KOPT-K1 (cell line): Measurements from ENCODE around the gene TLL1.
A peak's percentile ranks its signal among the peaks of the same experiment; 100 is the strongest.

Experiments
- H3K27ac ChIP-seq: fragments of 200-600 bp; sonication (generic); 2 replicates; pipeline ENCODE4 v1.5.1; 2016; ENCODE audit warnings: antibody characterized with exemption, mild to moderate bottlenecking, low read depth, low read length; ENCODE audit not compliant: poor library complexity, severe bottlenecking
- H3K36me3 ChIP-seq: fragments of 200-600 bp; sonication (generic); 2 replicates; pipeline ENCODE4 v1.5.1; 2017; ENCODE audit warnings: antibody characterized with exemption, mild to moderate bottlenecking, low read length, moderate library complexity; ENCODE audit not compliant: insufficient read depth
- H3K9me3 ChIP-seq: fragments of 200-600 bp; sonication (generic); 2 replicates; pipeline ENCODE4 v1.5.1; 2017; ENCODE audit warnings: antibody characterized with exemption, low read length, mild to moderate bottlenecking; ENCODE audit not compliant: insufficient read depth, poor library complexity, severe bottlenecking

Gene TLL1

DNA sequence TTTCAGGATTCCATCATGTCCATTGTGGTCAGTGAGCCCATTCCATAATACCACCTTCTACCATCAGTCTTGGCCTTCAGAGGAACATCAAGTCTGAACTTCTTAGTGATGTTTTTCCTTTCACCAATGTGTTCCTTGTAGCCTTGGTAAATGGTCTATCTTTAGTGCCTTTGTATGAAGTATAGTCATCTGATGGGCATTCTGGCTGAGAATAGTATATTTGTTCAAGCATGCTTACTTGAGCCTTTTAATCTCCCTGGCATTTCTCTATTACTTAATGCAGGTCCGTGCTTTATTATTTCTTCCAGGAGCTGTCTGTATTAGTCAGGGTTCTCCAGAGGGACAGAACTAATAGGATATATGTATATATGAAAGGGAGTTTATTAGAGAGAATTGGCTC lies 99.7 kb downstream of the TLL1 start:
- H3K27ac ChIP-seq, result no peak overlapping the region
- H3K36me3 ChIP-seq, result no peaks in the 10 kb centered on the region
- H3K9me3 ChIP-seq, result no peaks in the 10 kb centered on the region

DNA sequence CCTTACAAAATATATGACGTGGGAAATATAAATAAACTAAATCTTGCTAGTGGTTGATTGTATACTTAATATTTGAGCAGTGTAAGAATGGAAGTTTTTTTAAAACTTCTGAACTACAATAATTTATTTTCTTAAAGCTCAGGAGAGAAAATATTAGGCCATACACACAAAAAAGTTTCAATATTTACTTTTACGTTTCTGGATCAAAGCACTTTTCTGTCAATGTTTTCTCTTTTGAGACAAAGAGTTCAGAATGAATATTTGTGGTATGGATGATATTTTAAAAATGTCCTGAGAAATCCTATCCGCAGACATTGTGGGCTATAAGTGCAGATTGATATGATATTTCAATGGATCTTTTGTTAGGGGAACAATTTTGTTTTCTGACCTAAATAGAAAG lies 109.9 kb downstream of the TLL1 start:
- H3K27ac ChIP-seq, result no peak overlapping the region

DNA sequence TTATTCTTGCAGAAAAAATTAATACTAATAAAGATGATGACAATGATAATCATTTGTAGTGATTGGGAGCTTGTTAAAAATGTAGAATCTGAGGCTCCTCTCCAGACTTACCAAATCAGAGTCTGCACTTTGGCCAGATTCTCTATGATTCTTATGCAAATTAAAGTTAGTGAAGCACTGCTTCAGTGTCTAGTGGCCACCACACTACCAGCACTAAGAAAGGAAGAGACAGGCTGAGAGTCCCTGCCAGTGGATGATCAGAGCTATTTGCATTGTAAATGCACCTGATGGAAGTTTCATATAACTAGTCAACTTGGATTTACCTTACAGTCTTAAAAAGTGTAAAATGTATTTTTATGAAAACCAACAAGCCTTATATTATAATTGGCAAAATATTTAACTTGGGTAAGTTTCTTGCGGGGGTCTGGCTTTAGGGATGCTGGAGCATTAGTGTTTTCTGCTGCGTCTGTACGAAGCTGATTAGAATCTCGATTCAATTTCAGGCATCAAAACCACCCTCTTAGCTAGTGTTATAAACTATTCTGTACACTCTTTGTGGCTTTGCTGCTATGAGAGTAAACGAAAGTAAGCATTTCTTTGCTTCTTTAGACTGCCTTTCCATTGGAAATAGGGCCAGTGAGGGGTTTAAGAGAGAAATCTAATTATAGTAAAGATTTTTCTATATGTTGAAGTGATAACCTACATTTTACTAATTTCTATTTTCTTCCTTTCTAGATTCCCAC lies 114.1 kb downstream of the TLL1 start:
- Histone ChIP-seq H3K9me3 (no peaks in the 10 kb centered on the region), H3K27ac (peak overlapping the region; percentile 15), H3K36me3 (no peaks in the 10 kb centered on the region)

More for the DNA sequence above, 109.9 kb downstream of the TLL1 start:
- Histone ChIP-seq H3K9me3 (no peaks in the 10 kb centered on the region), H3K36me3 (no peaks in the 10 kb centered on the region)

DNA sequence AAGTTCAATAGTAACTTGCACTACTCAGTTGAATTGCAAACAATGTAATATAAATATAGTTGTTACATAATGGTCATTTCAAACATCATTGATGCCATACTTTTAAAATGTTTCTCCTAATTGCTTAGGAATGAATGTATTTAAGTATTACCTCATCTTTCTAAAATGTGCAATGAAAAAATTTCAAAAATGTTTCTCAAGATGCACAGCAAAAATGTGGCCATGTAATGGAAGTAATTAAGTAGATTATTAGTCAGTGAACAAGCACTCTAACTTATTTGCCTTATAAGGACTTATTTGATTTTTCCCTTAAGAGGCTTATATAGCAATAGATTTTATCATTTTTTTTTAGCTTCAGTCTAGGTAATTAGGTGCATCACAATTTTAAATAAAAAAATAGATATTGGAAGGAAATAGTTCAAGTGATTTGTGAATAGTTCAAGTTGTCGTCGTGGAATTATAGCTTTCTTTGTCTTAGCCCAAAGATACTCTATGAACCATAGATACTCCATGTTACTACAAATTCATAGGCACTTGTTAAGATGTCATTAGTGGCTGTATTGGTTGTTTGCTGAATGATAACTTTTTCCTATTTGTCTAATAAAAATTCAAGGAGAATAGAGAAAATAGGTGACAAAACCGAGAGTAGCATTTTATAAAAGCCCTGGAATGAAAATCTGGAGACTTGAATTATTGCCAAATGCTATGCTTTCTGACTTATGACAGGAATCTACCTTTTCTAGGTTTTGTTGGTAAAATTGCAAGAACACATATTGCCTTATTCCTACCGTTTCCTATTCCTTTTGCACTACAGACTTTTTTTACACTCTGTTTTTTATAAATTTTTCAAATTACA lies 118.5 kb downstream of the TLL1 start:
- Histone ChIP-seq H3K9me3 (no peaks in the 10 kb centered on the region), H3K27ac (no peak overlapping the region), H3K36me3 (no peaks in the 10 kb centered on the region)

- Histone ChIP-seq H3K36me3 (no peaks in the 10 kb centered on the region), H3K9me3 (no peaks in the 10 kb centered on the region), H3K27ac (no peak overlapping the region)
Observed at GRCh38 chr4:165992283-165992682, 119.2 kb downstream of the TLL1 start.

- Histone ChIP-seq H3K27ac (no peak overlapping the region), H3K36me3 (no peaks in the 10 kb centered on the region), H3K9me3 (no peaks in the 10 kb centered on the region)
Observed at GRCh38 chr4:165994701-165995100, 121.7 kb downstream of the TLL1 start.

- Histone ChIP-seq H3K36me3 (no peaks in the 10 kb centered on the region), H3K9me3 (no peaks in the 10 kb centered on the region), H3K27ac (no peak overlapping the region)
Observed at GRCh38 chr4:166003811-166004210, 130.8 kb downstream of the TLL1 start.

DNA sequence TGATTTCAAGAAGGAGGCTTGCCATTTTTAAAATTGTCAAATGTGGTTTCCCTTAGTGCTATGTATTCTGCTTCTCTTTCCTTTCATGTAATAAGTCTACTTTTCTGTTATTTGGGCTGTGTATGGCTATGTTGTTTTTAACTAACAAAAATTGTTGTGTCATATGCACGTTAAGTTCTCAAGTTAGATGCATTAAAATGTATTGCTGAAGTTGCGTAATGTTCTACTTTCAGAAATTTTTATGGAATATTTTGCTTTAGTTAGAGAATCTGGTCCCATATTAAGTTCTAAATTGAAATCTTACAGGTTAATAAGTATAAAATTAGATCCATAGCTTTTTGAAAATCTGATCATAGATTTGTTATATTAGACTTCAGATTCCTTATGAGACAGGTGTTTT lies 133.2 kb downstream of the TLL1 start:
- Histone ChIP-seq H3K9me3 (peaks cover 5% of the 10 kb centered on the region), H3K36me3 (no peaks in the 10 kb centered on the region), H3K27ac (no peak overlapping the region)

GRCh38 chr4:166008510-166008909 lies 135.5 kb downstream of the TLL1 start:
- Histone ChIP-seq H3K27ac (no peak overlapping the region), H3K9me3 (peaks cover 5% of the 10 kb centered on the region), H3K36me3 (no peaks in the 10 kb centered on the region)

GRCh38 chr4:166012129-166013030 lies 139.3 kb downstream of the TLL1 start:
- no peak overlapping the region for H3K27ac ChIP-seq
- peaks cover 5% of the 10 kb centered on the region for H3K9me3 ChIP-seq
- H3K36me3 ChIP-seq, result no peaks in the 10 kb centered on the region

GRCh38 chr4:166014411-166014810 lies 141.4 kb downstream of the TLL1 start:
- Histone ChIP-seq H3K36me3 (no peaks in the 10 kb centered on the region), H3K9me3 (peaks cover 5% of the 10 kb centered on the region), H3K27ac (no peak overlapping the region)

DNA sequence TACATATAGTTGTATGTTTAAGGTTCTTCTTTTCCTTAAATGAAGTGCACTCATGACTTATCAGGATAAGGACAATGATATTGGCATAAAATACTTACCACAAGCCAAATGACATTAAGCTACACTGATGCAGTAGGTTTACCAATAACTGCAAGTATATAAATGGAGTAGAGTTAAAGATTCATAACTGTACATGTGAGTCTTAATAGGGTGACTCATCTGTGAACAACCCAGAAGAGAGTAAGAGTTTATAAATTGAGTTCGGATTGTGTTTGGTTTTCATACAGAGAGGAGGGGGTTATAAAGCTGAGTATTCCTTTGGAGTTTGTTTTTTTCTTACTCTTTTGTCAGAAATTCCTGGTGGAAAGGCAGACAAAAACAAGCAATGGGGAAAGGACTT lies 144.8 kb downstream of the TLL1 start:
- H3K36me3 ChIP-seq, result no peaks in the 10 kb centered on the region
- no peak overlapping the region for H3K27ac ChIP-seq
- H3K9me3 ChIP-seq, result no peaks in the 10 kb centered on the region

GRCh38 chr4:166019441-166020220 lies 146.6 kb downstream of the TLL1 start:
- Histone ChIP-seq H3K36me3 (no peaks in the 10 kb centered on the region), H3K9me3 (no peaks in the 10 kb centered on the region), H3K27ac (no peak overlapping the region)

DNA sequence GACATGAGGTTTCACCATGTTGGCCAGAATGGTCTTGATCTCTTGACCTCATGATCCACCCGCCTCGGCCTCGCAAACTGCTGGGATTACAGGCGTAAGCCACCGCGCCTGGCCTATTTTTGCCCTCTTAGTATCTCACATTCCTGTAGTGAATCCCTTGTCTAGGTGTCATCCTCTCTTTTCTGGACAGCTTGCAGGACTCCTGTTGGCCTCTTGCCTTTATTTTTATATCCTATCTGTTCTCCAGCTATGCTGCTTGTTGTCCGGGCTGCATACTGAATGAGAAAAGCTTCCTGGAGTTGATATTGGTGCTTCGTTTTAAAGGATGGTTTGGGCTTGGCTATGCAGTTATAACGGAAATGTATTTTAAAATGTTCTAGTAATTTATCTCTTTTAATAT lies 148.6 kb downstream of the TLL1 start:
- H3K27ac ChIP-seq, result no peak overlapping the region
- no peaks in the 10 kb centered on the region for H3K9me3 ChIP-seq
- H3K36me3 ChIP-seq, result no peaks in the 10 kb centered on the region
